ENCODE results near the gene PPM1L.

PPM1L gene

GRCh38 chr3:161014843-161015749 lies 259.1 kb downstream of the PPM1L start:
- TF ChIP-seq GATA2 (IDR thresholded peaks at IDR 0.05; ENCODE audit: low read depth, low read length) (no peak), GATA3 (IDR thresholded peaks at IDR 0.05; ENCODE audit: low read depth, low read length) (no peak)

GRCh38 chr3:161016417-161017313 lies 260.6 kb downstream of the PPM1L start:
- TF ChIP-seq GATA2 (IDR thresholded peaks at IDR 0.05; ENCODE audit: low read depth, low read length) (no peak), GATA3 (IDR thresholded peaks at IDR 0.05; ENCODE audit: low read depth, low read length) (no peak)

- TF ChIP-seq GATA2 (IDR thresholded peaks at IDR 0.05; ENCODE audit: low read depth, low read length) = no peak
- TF ChIP-seq GATA3 (IDR thresholded peaks at IDR 0.05; ENCODE audit: low read depth, low read length) = no peak
These were observed 261.9 kb downstream of the PPM1L start for GRCh38 chr3:161017971-161018370.

- no peak for TF ChIP-seq GATA2 (IDR thresholded peaks at IDR 0.05; ENCODE audit: low read depth, low read length)
- TF ChIP-seq GATA3 (IDR thresholded peaks at IDR 0.05; ENCODE audit: low read depth, low read length) = no peak
These were observed 264.2 kb downstream of the PPM1L start for GRCh38 chr3:161020256-161020655.

- TF ChIP-seq GATA3 (IDR thresholded peaks at IDR 0.05; ENCODE audit: low read depth, low read length) = no peak
- TF ChIP-seq GATA2 (IDR thresholded peaks at IDR 0.05; ENCODE audit: low read depth, low read length) = no peak
These were observed 269.9 kb downstream of the PPM1L start for GRCh38 chr3:161025911-161026310.

GRCh38 chr3:161026612-161027510 lies 270.8 kb downstream of the PPM1L start:
- no peak for TF ChIP-seq GATA3 (IDR thresholded peaks at IDR 0.05; ENCODE audit: low read depth, low read length)
- no peak for TF ChIP-seq GATA2 (IDR thresholded peaks at IDR 0.05; ENCODE audit: low read depth, low read length)

GRCh38 chr3:161028555-161029153 lies 272.6 kb downstream of the PPM1L start:
- no peak for TF ChIP-seq GATA3 (IDR thresholded peaks at IDR 0.05; ENCODE audit: low read depth, low read length)
- no peak for TF ChIP-seq GATA2 (IDR thresholded peaks at IDR 0.05; ENCODE audit: low read depth, low read length)

- TF ChIP-seq GATA2 (IDR thresholded peaks at IDR 0.05; ENCODE audit: low read depth, low read length) (no peak), GATA3 (IDR thresholded peaks at IDR 0.05; ENCODE audit: low read depth, low read length) (no peak)
These were observed 275.1 kb downstream of the PPM1L start for GRCh38 chr3:161031134-161031533.

- TF ChIP-seq GATA2 (IDR thresholded peaks at IDR 0.05; ENCODE audit: low read depth, low read length) = no peak
- TF ChIP-seq GATA3 (IDR thresholded peaks at IDR 0.05; ENCODE audit: low read depth, low read length) = no peak
These were observed 279.7 kb downstream of the PPM1L start for GRCh38 chr3:161035711-161036110.

GRCh38 chr3:161038725-161039124 lies 282.7 kb downstream of the PPM1L start:
- TF ChIP-seq GATA3 (IDR thresholded peaks at IDR 0.05; ENCODE audit: low read depth, low read length) = no peak
- TF ChIP-seq GATA2 (IDR thresholded peaks at IDR 0.05; ENCODE audit: low read depth, low read length) = no peak

- TF ChIP-seq GATA2 (IDR thresholded peaks at IDR 0.05; ENCODE audit: low read depth, low read length) (no peak), GATA3 (IDR thresholded peaks at IDR 0.05; ENCODE audit: low read depth, low read length) (no peak)
These were observed 286.0 kb downstream of the PPM1L start for GRCh38 chr3:161042023-161042501.

- TF ChIP-seq GATA2 (IDR thresholded peaks at IDR 0.05; ENCODE audit: low read depth, low read length) (no peak), GATA3 (IDR thresholded peaks at IDR 0.05; ENCODE audit: low read depth, low read length) (no peak)
These were observed 287.5 kb downstream of the PPM1L start for GRCh38 chr3:161043336-161044035.
